Calu3 (cell line): Measurements from ENCODE around the gene ZNF664. TPM values are rescaled to one million over a fixed set of nuclear protein-coding genes. Genes with fewer than 3 reads are reported as not detected.

Experiments used
- BruUV-seq: library from RNA; stranded (reverse); fragments of 400-500 nt; replicated peaks from 2 replicates; lab custom pipeline; 2021; lab: Mats Ljungman, UMichigan
- CTCF ChIA-PET: fragments of 300-600 bp; sonication (Branson Sonifier 250); formaldehyde crosslinking; loops from one replicate; lab custom pipeline; 2022; ENCODE audit warnings: antibody characterized with exemption; lab: Charles Lee
- DNase-seq: peaks from one replicate; pipeline ENCODE4 v3.0.0; 2022
- H3K27ac Mint-ChIP-seq: one replicate; pipeline ENCODE4 v1.8.0; 2022; ENCODE audit warnings: mixed read lengths; ENCODE audit not compliant: unreplicated experiment
- H3K27me3 Mint-ChIP-seq: one replicate; pipeline ENCODE4 v1.8.0; 2022; ENCODE audit warnings: mixed read lengths; ENCODE audit not compliant: unreplicated experiment
- H3K36me3 Mint-ChIP-seq: one replicate; pipeline ENCODE4 v1.8.0; 2022; ENCODE audit warnings: mild to moderate bottlenecking, moderate library complexity, mixed read lengths; ENCODE audit not compliant: insufficient read depth, unreplicated experiment
- H3K4me1 Mint-ChIP-seq: one replicate; pipeline ENCODE4 v1.8.0; 2022; ENCODE audit warnings: mild to moderate bottlenecking, low read depth, mixed read lengths; ENCODE audit not compliant: unreplicated experiment
- H3K4me3 Mint-ChIP-seq: one replicate; pipeline ENCODE4 v1.8.0; 2022; ENCODE audit warnings: mild to moderate bottlenecking, low read depth, moderate library complexity, mixed read lengths; ENCODE audit not compliant: unreplicated experiment
- H3K9me3 Mint-ChIP-seq: one replicate; pipeline ENCODE4 v1.8.0; 2022; ENCODE audit warnings: low read depth, mixed read lengths; ENCODE audit not compliant: unreplicated experiment
- CTCF ChIP-seq: fragments of 200-600 bp; IDR thresholded peaks from one replicate; pipeline ENCODE4 v1.8.0; 2022; ENCODE audit warnings: antibody characterized with exemption; ENCODE audit not compliant: unreplicated experiment
- intact Hi-C: fragments of 100-400 bp; cut with micrococcal nuclease; formaldehyde crosslinking; loops from one replicate; pipeline ENCODE4 v1.10.0; 2022; ENCODE audit not compliant: unreplicated experiment
- total RNA-seq: library from RNA; stranded (reverse); gene quantifications from 2 replicates; pipeline ENCODE4 v1.2.3, GENCODE V29; 2022

The ZNF664 gene
- total RNA-seq, 1 experiment from 2014 or later, result 130 TPM

- CTCF ChIA-PET, result no interaction called here
- Mint-ChIP-seq H3K4me1 (peaks cover 26% of the 10 kb centered on the region), H3K4me3 (no peak overlapping the region), H3K27me3 (no peaks in the 10 kb centered on the region), H3K36me3 (peaks cover 7% of the 10 kb centered on the region), H3K9me3 (no peaks in the 10 kb centered on the region), H3K27ac (no peak overlapping the region)
- DNase-seq, result no peak
- BruUV-seq, result no TSS peak
- no peak for TF ChIP-seq CTCF
- intact Hi-C loops, result no loop called here
Measured at GRCh38 chr12:123997908-123998307, 24.9 kb downstream of the ZNF664 start.

- H3K27ac Mint-ChIP-seq, result no peak overlapping the region
- no peaks in the 10 kb centered on the region for H3K9me3 Mint-ChIP-seq
- no peak overlapping the region for H3K4me3 Mint-ChIP-seq
- H3K27me3 Mint-ChIP-seq, result no peaks in the 10 kb centered on the region
- CTCF ChIA-PET, result no interaction called here
- no TSS peak for BruUV-seq
- intact Hi-C loops, result no loop called here
- TF ChIP-seq CTCF, result no peak
- H3K4me1 Mint-ChIP-seq, result peaks cover 26% of the 10 kb centered on the region
- H3K36me3 Mint-ChIP-seq, result peaks cover 5% of the 10 kb centered on the region
- no peak for DNase-seq
Measured at GRCh38 chr12:123998344-123998990, 25.5 kb downstream of the ZNF664 start.

GRCh38 chr12:123998991-123999359 lies 26.0 kb downstream of the ZNF664 start:
- H3K4me1 Mint-ChIP-seq, result peaks cover 26% of the 10 kb centered on the region
- intact Hi-C loops, result no loop called here
- H3K4me3 Mint-ChIP-seq, result no peak overlapping the region
- no peaks in the 10 kb centered on the region for H3K9me3 Mint-ChIP-seq
- TF ChIP-seq CTCF, result no peak
- peaks cover 5% of the 10 kb centered on the region for H3K36me3 Mint-ChIP-seq
- CTCF ChIA-PET, result no interaction called here
- BruUV-seq, result no TSS peak
- H3K27ac Mint-ChIP-seq, result no peak overlapping the region
- no peak for DNase-seq
- no peaks in the 10 kb centered on the region for H3K27me3 Mint-ChIP-seq

- H3K36me3 Mint-ChIP-seq, result no peaks in the 10 kb centered on the region
- H3K27ac Mint-ChIP-seq, result no peak overlapping the region
- no peak for DNase-seq
- no peak for TF ChIP-seq CTCF
- peaks cover 17% of the 10 kb centered on the region for H3K4me1 Mint-ChIP-seq
- intact Hi-C loops, result no loop called here
- CTCF ChIA-PET, result interaction anchor here (1.0 kb wide), 1 partner anchor 9 kb away, joined by 3 read pairs; no protein-coding TSS in a partner anchor
- no peaks in the 10 kb centered on the region for H3K27me3 Mint-ChIP-seq
- no peak overlapping the region for H3K4me3 Mint-ChIP-seq
- H3K9me3 Mint-ChIP-seq, result no peaks in the 10 kb centered on the region
- no TSS peak for BruUV-seq
Measured at GRCh38 chr12:124000111-124000510, 27.1 kb downstream of the ZNF664 start.
